CD14-positive monocyte (primary cell): ENCODE data around the gene CLDN10. TPM values are rescaled to one million over a fixed set of nuclear protein-coding genes. Genes with fewer than 3 reads are reported as not detected.

Experiments used
- DNase-seq, 3 donors: peaks; one replicate each; pipeline ENCODE4 v3.0.0-alpha.2; 2011 to 2022
- H2AFZ ChIP-seq: 2 replicates; pipeline ENCODE4 v1.6.0; 2012; ENCODE audit warnings: mild to moderate bottlenecking, low read depth, low read length, inconsistent platforms; ENCODE audit not compliant: insufficient read depth, poor library complexity, severe bottlenecking
- H3K27ac ChIP-seq, 2 donors: 1 replicate in 1 of 2; 2 replicates in 1 of 2; pipeline ENCODE4 v1.5.1; 2012 to 2013; ENCODE audit warnings: low read length in 2 of 2, control low read depth in 1 of 2, inconsistent platforms in 1 of 2, low read depth in 1 of 2, mild to moderate bottlenecking in 1 of 2
- H3K27me3 ChIP-seq, 2 donors: one replicate each; pipeline versions ENCODE4 v1.6.0 to v1.6.1; 2011 to 2013; ENCODE audit warnings: low read length in 2 of 2; ENCODE audit not compliant: control insufficient read depth in 2 of 2, insufficient read depth in 2 of 2
- H3K36me3 ChIP-seq, 2 donors: replicated peaks in 1 of 2; 1 replicate in 1 of 2; 2 replicates in 1 of 2; pipeline versions ENCODE4 v1.5.1 to v1.6.1; 2012 to 2013; ENCODE audit warnings: low read length in 2 of 2, control low read depth in 1 of 2, inconsistent platforms in 1 of 2, mild to moderate bottlenecking in 1 of 2; ENCODE audit not compliant: insufficient read depth in 2 of 2, control insufficient read depth in 1 of 2
- H3K4me1 ChIP-seq, 2 donors: 1 replicate in 1 of 2; 2 replicates in 1 of 2; pipeline versions ENCODE4 v1.5.1 to v1.6.1; 2012 to 2013; ENCODE audit warnings: low read length in 2 of 2, control low read depth in 1 of 2, inconsistent platforms in 1 of 2, mild to moderate bottlenecking in 1 of 2, moderate library complexity in 1 of 2; ENCODE audit not compliant: insufficient read depth in 2 of 2, control insufficient read depth in 1 of 2
- H3K4me2 ChIP-seq: replicated peaks from 2 replicates; pipeline ENCODE3; 2012; ENCODE audit warnings: low read length, moderate library complexity, mild to moderate bottlenecking; ENCODE audit not compliant: poor library complexity, severe bottlenecking; ENCODE audit errors: extremely low read depth
- H3K4me3 ChIP-seq, 3 experiments: fragments of 200-600 bp in 1 of 3; sonication (generic) in 1 of 3; replicated peaks in 1 of 3; 1 replicate in 2 of 3; 2 replicates in 1 of 3; pipeline ENCODE4 v1.5.1; 2011 to 2013; ENCODE audit warnings: low read length in 3 of 3, mild to moderate bottlenecking in 3 of 3, control low read depth in 2 of 3, low read depth in 2 of 3, inconsistent platforms in 1 of 3, moderate library complexity in 1 of 3
- H3K79me2 ChIP-seq: 2 replicates; pipeline ENCODE4 v1.6.0; 2012; ENCODE audit warnings: mild to moderate bottlenecking, control low read depth, inconsistent platforms, low read length, moderate library complexity; ENCODE audit not compliant: insufficient read depth
- H3K9ac ChIP-seq: 2 replicates; pipeline ENCODE4 v1.6.0; 2017; ENCODE audit warnings: low read length, mild to moderate bottlenecking; ENCODE audit not compliant: insufficient read depth, poor library complexity, severe bottlenecking
- H3K9me3 ChIP-seq, 2 donors: replicated peaks in 1 of 2; 1 replicate in 1 of 2; 2 replicates in 1 of 2; pipeline versions ENCODE4 v1.5.1 to v1.6.1; 2012 to 2013; ENCODE audit warnings: low read length in 2 of 2, control low read depth in 1 of 2; ENCODE audit not compliant: control insufficient read depth in 1 of 2, insufficient read depth in 1 of 2
- H4K20me1 ChIP-seq: 2 replicates; pipeline ENCODE4 v1.6.0; 2012; ENCODE audit warnings: mild to moderate bottlenecking, low read length, control low read depth, moderate library complexity; ENCODE audit not compliant: insufficient read depth
- H3K27ac Mint-ChIP-seq, 7 donors: one replicate each; pipeline ENCODE4 v1.8.0; 2020; ENCODE audit warnings: mild to moderate bottlenecking in 7 of 7, mixed read lengths in 7 of 7, moderate library complexity in 6 of 7, inconsistent platforms in 2 of 7
- H3K27me3 Mint-ChIP-seq, 3 donors: one replicate each; pipeline ENCODE4 v1.8.0; 2021 to 2022; ENCODE audit warnings: low read depth in 3 of 3, mild to moderate bottlenecking in 3 of 3, mixed read lengths in 3 of 3, moderate library complexity in 3 of 3, inconsistent platforms in 1 of 3
- H3K36me3 Mint-ChIP-seq, 2 donors: one replicate each; pipeline ENCODE4 v1.8.0; 2020; ENCODE audit warnings: mixed read lengths in 2 of 2, inconsistent platforms in 1 of 2, mild to moderate bottlenecking in 1 of 2
- H3K4me1 Mint-ChIP-seq: one replicate; pipeline ENCODE4 v1.8.0; 2020; ENCODE audit warnings: mild to moderate bottlenecking, mixed read lengths
- H3K4me3 Mint-ChIP-seq, 2 donors: one replicate each; pipeline ENCODE4 v1.8.0; 2020; ENCODE audit warnings: mild to moderate bottlenecking in 2 of 2, mixed read lengths in 2 of 2, moderate library complexity in 1 of 2
- H3K9me3 Mint-ChIP-seq, 7 donors: one replicate each; pipeline ENCODE4 v1.8.0; 2020 to 2022; ENCODE audit warnings: mixed read lengths in 7 of 7, mild to moderate bottlenecking in 6 of 7, moderate library complexity in 6 of 7, inconsistent platforms in 2 of 7
- WGBS: methylation state at CpG from one replicate; pipeline ENCODE4 v1.1.5; 2013; ENCODE audit warnings: missing lambda C conversion rate; ENCODE audit not compliant: insufficient coverage; 5-methylcytosine and 5-hydroxymethylcytosine counted together
- intact Hi-C, 2 donors: fragments of 100-400 bp; cut with micrococcal nuclease; formaldehyde crosslinking; loops; one replicate each; pipeline versions ENCODE4 v1.15.0 to v1.15.1; 2023
- polyA plus RNA-seq, 3 donors: library from polyadenylated mRNA; depleted of rRNA in 1 of 3; unstranded in 2 of 3; stranded (reverse) in 1 of 3; fragments of 300-500 nt in 2 of 3; fragments of >200 nt in 1 of 3; fragmentation: Illumina TruSeq in 2 of 3; gene quantifications; 1 replicate in 2 of 3; 2 replicates in 1 of 3; pipeline ENCODE4 v1.2.3, GENCODE V29; 2012 to 2021
- TF ChIP-seq, protein P1 (sequence below): fragments of 200-600 bp; IDR thresholded peaks from one replicate; pipeline ENCODE4 v1.8.0; 2022; ENCODE audit warnings: antibody characterized with exemption, mild to moderate bottlenecking

The CLDN10 gene
- polyA plus RNA-seq, 3 donors = 0.35 TPM; not detected in 2

DNA sequence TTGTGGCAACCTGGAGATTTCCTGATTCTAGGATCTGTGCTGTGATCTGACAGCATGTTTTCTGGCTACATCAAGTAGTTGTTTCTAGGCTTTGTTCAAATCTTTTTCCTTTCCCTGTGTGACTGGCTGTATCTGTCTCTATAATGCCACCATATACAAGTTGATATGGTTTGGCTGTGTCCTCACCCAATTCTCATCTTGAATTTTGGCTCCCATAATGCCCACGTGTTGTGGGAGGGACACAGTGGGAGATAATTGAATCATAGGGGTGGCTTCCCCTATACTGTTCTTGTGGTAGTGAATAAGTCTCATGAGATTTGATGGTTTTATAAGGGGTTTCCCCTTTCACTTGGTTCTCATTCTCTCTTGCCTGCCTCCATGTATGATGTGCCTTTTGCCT is 24.6 kb upstream of the CLDN10 start:
- Histone ChIP-seq H3K79me2 (no peaks in the 10 kb centered on the region), H3K4me1 (peaks cover 16 to 24% of the 10 kb centered on the region in 2 donors), H3K27ac (no peak overlapping the region), H4K20me1 (no peaks in the 10 kb centered on the region), H2AFZ (no peak overlapping the region), H3K4me3 (no peak overlapping the region), H3K9me3 (no peaks in the 10 kb centered on the region), H3K4me2 (no peak overlapping the region), H3K36me3 (no peaks in the 10 kb centered on the region), H3K27me3 (no peaks in the 10 kb centered on the region), H3K9ac (no peak overlapping the region)
- Mint-ChIP-seq H3K9me3 (peaks cover 1 to 7% (median 6%) of the 10 kb centered on the region in 7 donors), H3K36me3 (peaks cover 0 to 3% of the 10 kb centered on the region in 2 donors), H3K4me1 (peaks cover 26% of the 10 kb centered on the region), H3K4me3 (no peak overlapping the region), H3K27me3 (peaks cover 0 to 3% (median 0%) of the 10 kb centered on the region in 3 donors), H3K27ac (peak overlapping the region in 1 of 7 donors; percentile 27)
- WGBS = no CpG with 5 or more reads among the region's 1 CpG
- no peak for DNase-seq
- TF ChIP-seq, protein P1, sequence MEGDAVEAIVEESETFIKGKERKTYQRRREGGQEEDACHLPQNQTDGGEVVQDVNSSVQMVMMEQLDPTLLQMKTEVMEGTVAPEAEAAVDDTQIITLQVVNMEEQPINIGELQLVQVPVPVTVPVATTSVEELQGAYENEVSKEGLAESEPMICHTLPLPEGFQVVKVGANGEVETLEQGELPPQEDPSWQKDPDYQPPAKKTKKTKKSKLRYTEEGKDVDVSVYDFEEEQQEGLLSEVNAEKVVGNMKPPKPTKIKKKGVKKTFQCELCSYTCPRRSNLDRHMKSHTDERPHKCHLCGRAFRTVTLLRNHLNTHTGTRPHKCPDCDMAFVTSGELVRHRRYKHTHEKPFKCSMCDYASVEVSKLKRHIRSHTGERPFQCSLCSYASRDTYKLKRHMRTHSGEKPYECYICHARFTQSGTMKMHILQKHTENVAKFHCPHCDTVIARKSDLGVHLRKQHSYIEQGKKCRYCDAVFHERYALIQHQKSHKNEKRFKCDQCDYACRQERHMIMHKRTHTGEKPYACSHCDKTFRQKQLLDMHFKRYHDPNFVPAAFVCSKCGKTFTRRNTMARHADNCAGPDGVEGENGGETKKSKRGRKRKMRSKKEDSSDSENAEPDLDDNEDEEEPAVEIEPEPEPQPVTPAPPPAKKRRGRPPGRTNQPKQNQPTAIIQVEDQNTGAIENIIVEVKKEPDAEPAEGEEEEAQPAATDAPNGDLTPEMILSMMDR = no peak
- intact Hi-C loops = no loop called here

DNA sequence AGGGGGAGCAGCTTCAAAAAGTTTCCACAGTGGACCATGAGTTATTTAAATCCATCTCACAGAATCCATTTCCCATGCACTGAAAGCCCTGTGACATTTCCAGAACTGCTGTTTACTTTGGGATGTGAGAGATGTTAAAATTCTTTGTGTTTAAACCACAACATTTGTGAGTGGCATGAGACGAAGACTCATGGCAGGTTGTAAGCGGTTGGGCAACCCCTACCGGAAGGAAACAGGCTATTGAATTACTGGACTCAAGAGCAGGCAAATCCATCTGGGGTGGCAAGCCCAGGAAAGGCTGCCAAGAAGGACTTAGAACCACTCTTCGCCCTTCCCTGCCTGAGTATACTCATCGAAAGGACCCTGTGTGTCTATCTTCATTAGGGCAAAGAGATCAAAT is 22.3 kb upstream of the CLDN10 start:
- Mint-ChIP-seq H3K9me3 (peaks cover 1 to 7% (median 6%) of the 10 kb centered on the region in 7 donors), H3K27ac (peak overlapping the region in 1 of 7 donors; percentile 2), H3K4me3 (no peak overlapping the region), H3K27me3 (no peaks in the 10 kb centered on the region), H3K36me3 (peaks cover 0 to 1% of the 10 kb centered on the region in 2 donors), H3K4me1 (peaks cover 11% of the 10 kb centered on the region)
- H3K27me3 ChIP-seq = no peaks in the 10 kb centered on the region
- no peak overlapping the region for H3K27ac ChIP-seq
- no peaks in the 10 kb centered on the region for H3K9me3 ChIP-seq
- intact Hi-C loops = loop anchor here in 1 of 2 donors (10.0 kb wide), 2 partner anchors 135 to 305 kb away; no protein-coding TSS in a partner anchor
- H2AFZ ChIP-seq = no peak overlapping the region
- DNase-seq = peak in 2 of 3 donors; percentile 26 to 44
- H3K36me3 ChIP-seq = no peaks in the 10 kb centered on the region
- H3K4me3 ChIP-seq = no peak overlapping the region
- no peaks in the 10 kb centered on the region for H4K20me1 ChIP-seq
- 0% methylated on average over 2 of the region's 5 CpGs for WGBS
- H3K4me1 ChIP-seq = peaks cover 5 to 10% of the 10 kb centered on the region in 2 donors
- TF ChIP-seq, protein P1 = no peak
- H3K4me2 ChIP-seq = no peak overlapping the region
- H3K9ac ChIP-seq = no peak overlapping the region
- no peaks in the 10 kb centered on the region for H3K79me2 ChIP-seq
